GM12878 (cell line): Measurements from ENCODE around the gene TOB2. TPM values are rescaled to one million over a fixed set of nuclear protein-coding genes. Genes with fewer than 3 reads are reported as not detected.

Experiments used
- ATAC-seq: fragments of 200-7000 bp; cut with Tn5 transposase; 3 replicates; pipeline ENCODE4 v1.9.1; 2020; ENCODE audit warnings: mild to moderate bottlenecking, moderate library complexity
- BruUV-seq: library from RNA; stranded (reverse); fragments of 400-500 nt; replicated peaks from 2 replicates; lab custom pipeline; 2021; lab: Mats Ljungman, UMichigan
- CTCF ChIA-PET: fragments of 300-600 bp; sonication (Branson Sonifier 250); formaldehyde crosslinking; extraction: SDS; loops from one replicate; lab custom pipeline; 2021; ENCODE audit warnings: inconsistent platforms; lab: Yijun Ruan, JAX
- POLR2A ChIA-PET: fragments of 350-600 bp; formaldehyde crosslinking; extraction: SDS; loops from one replicate; lab custom pipeline; 2021; ENCODE audit warnings: inconsistent platforms; lab: Charles Lee
- RAD21 ChIA-PET: fragments of 300-600 bp; sonication (Branson Sonifier 250); formaldehyde crosslinking; loops from one replicate; lab custom pipeline; 2023; ENCODE audit warnings: antibody characterized with exemption; ENCODE audit not compliant: unreplicated experiment; lab: Charles Lee
- SMC1A ChIA-PET: fragments of 300-600 bp; sonication (Branson Sonifier 250); formaldehyde crosslinking; loops from one replicate; lab custom pipeline; 2023; ENCODE audit not compliant: unreplicated experiment, uncharacterized antibody; lab: Charles Lee
- DNase-seq: peaks from one replicate; pipeline ENCODE4 v3.0.0-alpha.2; 2011; ENCODE audit warnings: low read depth, low spot score
- FAIRE-seq: peaks from 3 replicates; lab custom pipeline; 2011; peaks lifted over from hg19 to GRCh38; lab: Jason Lieb, UNC
- H2AFZ ChIP-seq: 2 replicates; pipeline ENCODE4 v1.6.0; 2011; ENCODE audit warnings: low read depth, low read length, control low read depth; ENCODE audit not compliant: control insufficient read depth
- H3K27ac ChIP-seq: 2 replicates; pipeline ENCODE4 v1.5.1; 2011; ENCODE audit warnings: control low read depth; ENCODE audit not compliant: control insufficient read depth, insufficient read depth
- H3K27me3 ChIP-seq, 2 experiments: replicated peaks in 1 of 2; 2 replicates each; pipeline versions ENCODE4 v1.6.0 to v1.6.1; 2011; ENCODE audit warnings: low read length in 1 of 2; ENCODE audit not compliant: control insufficient read depth in 2 of 2, insufficient read depth in 2 of 2
- H3K36me3 ChIP-seq, 2 experiments: 2 replicates each; pipeline ENCODE4 v1.5.1; 2011; ENCODE audit warnings: low read length in 1 of 2; ENCODE audit not compliant: control insufficient read depth in 2 of 2, insufficient read depth in 2 of 2
- H3K4me1 ChIP-seq: 2 replicates; pipeline ENCODE4 v1.6.1; 2011; ENCODE audit warnings: mild to moderate bottlenecking, low read length, moderate library complexity, mixed read lengths; ENCODE audit not compliant: control insufficient read depth, insufficient read depth
- H3K4me2 ChIP-seq: 2 replicates; pipeline ENCODE4 v1.6.0; 2011; ENCODE audit warnings: control low read depth; ENCODE audit not compliant: control insufficient read depth, insufficient read depth
- H3K4me3 ChIP-seq: fragments of 200-600 bp; sonication (generic); 2 replicates; pipeline ENCODE4 v1.5.1; 2016
- H3K79me2 ChIP-seq: 2 replicates; pipeline ENCODE4 v1.6.0; 2011; ENCODE audit warnings: low read length; ENCODE audit not compliant: control insufficient read depth, insufficient read depth
- H3K9ac ChIP-seq: 2 replicates; pipeline ENCODE4 v1.8.0; 2011; ENCODE audit warnings: low read length, control low read depth, mixed read lengths; ENCODE audit not compliant: control insufficient read depth, insufficient read depth
- H3K9me3 ChIP-seq: replicated peaks from 3 replicates; pipeline ENCODE4 v1.5.1; 2011; ENCODE audit warnings: mild to moderate bottlenecking, low read length; ENCODE audit not compliant: control insufficient read depth, insufficient read depth
- H4K20me1 ChIP-seq: 2 replicates; pipeline ENCODE4 v1.6.0; 2011; ENCODE audit not compliant: control insufficient read depth, insufficient read depth
- IRF4 ChIP-seq: IDR thresholded peaks from 2 replicates; pipeline ENCODE4 v1.6.1; 2011; ENCODE audit warnings: low read depth, low read length
- MYC ChIP-seq: IDR thresholded peaks from 2 replicates; pipeline ENCODE4 v1.6.1; 2011; ENCODE audit warnings: mild to moderate bottlenecking, low read length, moderate library complexity, inconsistent platforms; ENCODE audit not compliant: insufficient read depth, insufficient replicate concordance, insufficient read length, severe bottlenecking
- RFX5 ChIP-seq: IDR thresholded peaks from 2 replicates; pipeline ENCODE4 v1.6.1; 2011; ENCODE audit warnings: low read depth, low read length, improper control_type of control experiment
- SREBF1 ChIP-seq: IDR thresholded peaks from 2 replicates; pipeline ENCODE4 v1.6.1; 2012; ENCODE audit warnings: mild to moderate bottlenecking, low read length
- WGBS: methylation state at CpG from one replicate; pipeline ENCODE4 v1.1.6; 2016; ENCODE audit warnings: low lambda C conversion rate; ENCODE audit not compliant: insufficient replicate concordance, insufficient coverage; ENCODE audit errors: missing lambda C conversion rate; 5-methylcytosine and 5-hydroxymethylcytosine counted together
- in situ Hi-C: fragments of 300-500 bp; cut with MboI; formaldehyde crosslinking; loops from 9 replicates; pipeline ENCODE4 v1.14.3; 2018; ENCODE audit warnings: mixed read lengths
- intact Hi-C: fragments of 100-400 bp; cut with micrococcal nuclease; formaldehyde crosslinking; loops from one replicate; pipeline ENCODE4 v1.14.2; 2022; ENCODE audit not compliant: unreplicated experiment
- polyA plus RNA-seq, 11 experiments: library from polyadenylated mRNA; depleted of rRNA in 4 of 11; unstranded in 6 of 11; stranded (reverse) in 5 of 11; fragments of >200 nt; fragmentation: Nextera tagmentation in 4 of 11; fragmentation: Illumina TruSeq in 1 of 11; extraction: Ambion mirVana in 4 of 11; extraction: Trizol in 1 of 11; gene quantifications; 1 replicate in 1 of 11; 2 replicates in 10 of 11; pipeline versions ENCODE4 v1.2.1 to v1.2.3, GENCODE V29; 2011 to 2016; ENCODE audit warnings: inconsistent platforms in 2 of 11, missing spikeins in 2 of 11, low read depth in 1 of 11
- total RNA-seq, 4 experiments: library from RNA; depleted of rRNA in 3 of 4; stranded (reverse); fragments of >200 nt in 3 of 4; fragmentation: Illumina TruSeq in 1 of 4; extraction: Trizol in 1 of 4; gene quantifications; 2 replicates each; pipeline versions ENCODE4 v1.2.1 to v1.2.3, GENCODE V29; 2013 to 2021
- TF ChIP-seq, protein P1 (sequence below): IDR thresholded peaks from 2 replicates; pipeline ENCODE4 v1.6.1; 2011; ENCODE audit warnings: low read depth, low read length, improper control_type of control experiment, borderline replicate concordance
- TF ChIP-seq, protein P2 (sequence below): fragments of 450-650 bp; IDR thresholded peaks from 2 replicates; pipeline ENCODE4 v1.6.1; 2016; ENCODE audit warnings: mild to moderate bottlenecking
- TF ChIP-seq, protein P3 (sequence below): IDR thresholded peaks from 2 replicates; pipeline ENCODE4 v1.6.1; 2012; ENCODE audit warnings: improper control_type of control experiment, low read depth, low read length; ENCODE audit not compliant: insufficient replicate concordance

Gene TOB2
- total and polyA plus RNA-seq, 10 of the 15 experiments (the other 5 are each of a cell fraction or from before 2014, with no cell fraction given), result 4.5 to 32.0 (median 15.1) TPM

DNA sequence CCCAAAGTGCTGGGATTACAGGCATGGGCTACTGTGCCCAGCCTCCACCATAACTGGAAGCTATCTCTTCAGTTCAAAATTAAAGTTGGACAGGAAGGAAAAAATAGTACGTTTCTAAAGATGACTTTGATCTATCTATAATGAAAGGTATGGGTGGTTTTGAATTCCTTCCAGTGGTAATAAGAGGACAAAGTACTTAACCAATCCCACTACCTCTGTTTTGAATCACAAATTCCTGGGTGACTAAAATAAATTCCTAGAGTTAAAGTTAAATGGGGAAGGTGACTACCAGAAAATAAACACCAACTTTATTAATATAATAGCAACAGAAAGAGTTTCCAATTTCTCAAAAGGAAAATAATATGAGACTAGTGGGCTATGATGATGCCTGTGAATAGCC is 12.8 kb upstream of the TOB2 start:
- Histone ChIP-seq H3K36me3 (peaks cover 5 to 22% of the 10 kb centered on the region in 2 experiments), H2AFZ (no peak overlapping the region), H3K27ac (no peak overlapping the region), H3K4me1 (no peaks in the 10 kb centered on the region), H3K4me3 (no peak overlapping the region), H3K9ac (no peak overlapping the region), H4K20me1 (no peaks in the 10 kb centered on the region), H3K4me2 (no peak overlapping the region), H3K79me2 (no peaks in the 10 kb centered on the region), H3K27me3 (no peaks in the 10 kb centered on the region), H3K9me3 (no peaks in the 10 kb centered on the region)
- WGBS, result 4% methylated on average over 1 of the region's 1 CpG
- ChIA-PET CTCF (no interaction called here), RAD21 (no interaction called here), POLR2A (interaction anchor here (2.2 kb wide), 1 partner anchor 11 kb away, joined by 10 read pairs; no protein-coding TSS in a partner anchor), SMC1A (interaction anchor here (1.4 kb wide), 1 partner anchor 56 kb away, joined by 3 read pairs; no protein-coding TSS in a partner anchor)
- no TSS peak for BruUV-seq
- in situ Hi-C loops (no loop called here), intact Hi-C loops (no loop called here)
- TF ChIP-seq, protein P1, sequence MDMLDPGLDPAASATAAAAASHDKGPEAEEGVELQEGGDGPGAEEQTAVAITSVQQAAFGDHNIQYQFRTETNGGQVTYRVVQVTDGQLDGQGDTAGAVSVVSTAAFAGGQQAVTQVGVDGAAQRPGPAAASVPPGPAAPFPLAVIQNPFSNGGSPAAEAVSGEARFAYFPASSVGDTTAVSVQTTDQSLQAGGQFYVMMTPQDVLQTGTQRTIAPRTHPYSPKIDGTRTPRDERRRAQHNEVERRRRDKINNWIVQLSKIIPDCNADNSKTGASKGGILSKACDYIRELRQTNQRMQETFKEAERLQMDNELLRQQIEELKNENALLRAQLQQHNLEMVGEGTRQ, result no peak
- TF ChIP-seq, protein P2, sequence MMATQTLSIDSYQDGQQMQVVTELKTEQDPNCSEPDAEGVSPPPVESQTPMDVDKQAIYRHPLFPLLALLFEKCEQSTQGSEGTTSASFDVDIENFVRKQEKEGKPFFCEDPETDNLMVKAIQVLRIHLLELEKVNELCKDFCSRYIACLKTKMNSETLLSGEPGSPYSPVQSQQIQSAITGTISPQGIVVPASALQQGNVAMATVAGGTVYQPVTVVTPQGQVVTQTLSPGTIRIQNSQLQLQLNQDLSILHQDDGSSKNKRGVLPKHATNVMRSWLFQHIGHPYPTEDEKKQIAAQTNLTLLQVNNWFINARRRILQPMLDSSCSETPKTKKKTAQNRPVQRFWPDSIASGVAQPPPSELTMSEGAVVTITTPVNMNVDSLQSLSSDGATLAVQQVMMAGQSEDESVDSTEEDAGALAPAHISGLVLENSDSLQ, result no peak
- TF ChIP-seq MYC (no peak), SREBF1 (no peak), IRF4 (no peak), RFX5 (no peak)
- TF ChIP-seq, protein P3, sequence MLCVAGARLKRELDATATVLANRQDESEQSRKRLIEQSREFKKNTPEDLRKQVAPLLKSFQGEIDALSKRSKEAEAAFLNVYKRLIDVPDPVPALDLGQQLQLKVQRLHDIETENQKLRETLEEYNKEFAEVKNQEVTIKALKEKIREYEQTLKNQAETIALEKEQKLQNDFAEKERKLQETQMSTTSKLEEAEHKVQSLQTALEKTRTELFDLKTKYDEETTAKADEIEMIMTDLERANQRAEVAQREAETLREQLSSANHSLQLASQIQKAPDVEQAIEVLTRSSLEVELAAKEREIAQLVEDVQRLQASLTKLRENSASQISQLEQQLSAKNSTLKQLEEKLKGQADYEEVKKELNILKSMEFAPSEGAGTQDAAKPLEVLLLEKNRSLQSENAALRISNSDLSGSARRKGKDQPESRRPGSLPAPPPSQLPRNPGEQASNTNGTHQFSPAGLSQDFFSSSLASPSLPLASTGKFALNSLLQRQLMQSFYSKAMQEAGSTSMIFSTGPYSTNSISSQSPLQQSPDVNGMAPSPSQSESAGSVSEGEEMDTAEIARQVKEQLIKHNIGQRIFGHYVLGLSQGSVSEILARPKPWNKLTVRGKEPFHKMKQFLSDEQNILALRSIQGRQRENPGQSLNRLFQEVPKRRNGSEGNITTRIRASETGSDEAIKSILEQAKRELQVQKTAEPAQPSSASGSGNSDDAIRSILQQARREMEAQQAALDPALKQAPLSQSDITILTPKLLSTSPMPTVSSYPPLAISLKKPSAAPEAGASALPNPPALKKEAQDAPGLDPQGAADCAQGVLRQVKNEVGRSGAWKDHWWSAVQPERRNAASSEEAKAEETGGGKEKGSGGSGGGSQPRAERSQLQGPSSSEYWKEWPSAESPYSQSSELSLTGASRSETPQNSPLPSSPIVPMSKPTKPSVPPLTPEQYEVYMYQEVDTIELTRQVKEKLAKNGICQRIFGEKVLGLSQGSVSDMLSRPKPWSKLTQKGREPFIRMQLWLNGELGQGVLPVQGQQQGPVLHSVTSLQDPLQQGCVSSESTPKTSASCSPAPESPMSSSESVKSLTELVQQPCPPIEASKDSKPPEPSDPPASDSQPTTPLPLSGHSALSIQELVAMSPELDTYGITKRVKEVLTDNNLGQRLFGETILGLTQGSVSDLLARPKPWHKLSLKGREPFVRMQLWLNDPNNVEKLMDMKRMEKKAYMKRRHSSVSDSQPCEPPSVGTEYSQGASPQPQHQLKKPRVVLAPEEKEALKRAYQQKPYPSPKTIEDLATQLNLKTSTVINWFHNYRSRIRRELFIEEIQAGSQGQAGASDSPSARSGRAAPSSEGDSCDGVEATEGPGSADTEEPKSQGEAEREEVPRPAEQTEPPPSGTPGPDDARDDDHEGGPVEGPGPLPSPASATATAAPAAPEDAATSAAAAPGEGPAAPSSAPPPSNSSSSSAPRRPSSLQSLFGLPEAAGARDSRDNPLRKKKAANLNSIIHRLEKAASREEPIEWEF, result no peak
- DNase-seq, result no peak
- no peak for FAIRE-seq
- ATAC-seq, result no peak
